Esophagus muscularis mucosa (tissue), 4 donors: ENCODE measurements around the gene IFI27L2.

Experiments
- CTCF ChIP-seq, 3 experiments: fragments of 200-600 bp in 2 of 3; fragments of 450-650 bp in 1 of 3; sonication (generic) in 2 of 3; IDR thresholded peaks; one replicate each; pipeline ENCODE4 v1.5.1; 2017 to 2019; ENCODE audit warnings: antibody characterized with exemption in 3 of 3, mild to moderate bottlenecking in 2 of 3, moderate library complexity in 1 of 3
- EP300 ChIP-seq: sonication (generic); formaldehyde crosslinking; IDR thresholded peaks from one replicate; pipeline ENCODE4 v1.6.1; 2017; ENCODE audit warnings: antibody characterized with exemption
- POLR2A ChIP-seq: fragments of 450-650 bp; IDR thresholded peaks from one replicate; pipeline ENCODE4 v1.6.1; 2017; ENCODE audit warnings: antibody characterized with exemption, moderate library complexity, mild to moderate bottlenecking, low read depth
- POLR2AphosphoS5 ChIP-seq, 2 donors: sonication (generic); formaldehyde crosslinking; IDR thresholded peaks; one replicate each; pipeline ENCODE4 v1.6.1; 2017; ENCODE audit warnings: antibody characterized with exemption in 2 of 2

- TF ChIP-seq POLR2A (no peak), POLR2AphosphoS5 (IDR thresholded peaks at IDR 0.05) (no peak), CTCF (IDR thresholded peaks at IDR 0.05) (no peak), EP300 (no peak)
Measured at GRCh38 chr14:94175747-94176146, 46.3 kb upstream of the IFI27L2 start.
